Astrocyte (in vitro differentiated cells and primary cell): Measurements from ENCODE around the gene CEP41. TPM values are rescaled to one million over a fixed set of nuclear protein-coding genes. Genes with fewer than 3 reads are reported as not detected.

Experiments
- DNase-seq: peaks from one replicate; pipeline ENCODE4 v3.0.0-alpha.2; 2010; ENCODE audit warnings: low read depth
- FAIRE-seq: peaks from 2 replicates; lab custom pipeline; 2011; peaks lifted over from hg19 to GRCh38; lab: Jason Lieb, UNC
- H2AFZ ChIP-seq: 2 replicates; pipeline ENCODE4 v1.6.0; 2012; ENCODE audit warnings: low read depth, low read length, inconsistent platforms
- H3K27ac ChIP-seq: 2 replicates; pipeline ENCODE4 v1.5.1; 2011; ENCODE audit warnings: low read depth, low read length, inconsistent platforms
- H3K27me3 ChIP-seq: 2 replicates; pipeline ENCODE4 v1.6.0; 2011; ENCODE audit warnings: low read length, inconsistent platforms; ENCODE audit not compliant: insufficient read depth
- H3K36me3 ChIP-seq: 2 replicates; pipeline ENCODE4 v1.5.1; 2011; ENCODE audit warnings: low read length, inconsistent platforms; ENCODE audit not compliant: insufficient read depth
- H3K4me1 ChIP-seq: 2 replicates; pipeline ENCODE4 v1.5.1; 2011; ENCODE audit warnings: low read length, inconsistent platforms; ENCODE audit not compliant: insufficient read depth
- H3K4me2 ChIP-seq: 2 replicates; pipeline ENCODE4 v1.6.0; 2012; ENCODE audit warnings: low read length, inconsistent platforms
- H3K4me3 ChIP-seq: 2 replicates; pipeline ENCODE4 v1.5.1; 2011; ENCODE audit warnings: low read depth, mild to moderate bottlenecking, low read length, inconsistent platforms; ENCODE audit not compliant: insufficient read depth
- H3K79me2 ChIP-seq: 2 replicates; pipeline ENCODE4 v1.6.0; 2012; ENCODE audit warnings: mild to moderate bottlenecking, low read length, inconsistent platforms; ENCODE audit not compliant: insufficient read depth
- H3K9ac ChIP-seq: 2 replicates; pipeline ENCODE4 v1.6.0; 2012; ENCODE audit warnings: mild to moderate bottlenecking, low read length, inconsistent platforms
- H3K9me3 ChIP-seq: 2 replicates; pipeline ENCODE4 v1.5.1; 2012; ENCODE audit warnings: low read depth, mild to moderate bottlenecking, low read length, inconsistent platforms; ENCODE audit not compliant: insufficient read depth
- H4K20me1 ChIP-seq: 2 replicates; pipeline ENCODE4 v1.6.0; 2012; ENCODE audit warnings: low read length, inconsistent platforms; ENCODE audit not compliant: insufficient read depth
- H3K27ac Mint-ChIP-seq: one replicate; pipeline ENCODE4 v1.8.0; 2021; ENCODE audit warnings: mild to moderate bottlenecking, mixed read lengths; ENCODE audit not compliant: unreplicated experiment
- H3K27me3 Mint-ChIP-seq: one replicate; pipeline ENCODE4 v1.8.0; 2021; ENCODE audit warnings: low read depth, mixed read lengths; ENCODE audit not compliant: unreplicated experiment
- H3K36me3 Mint-ChIP-seq: one replicate; pipeline ENCODE4 v1.8.0; 2021; ENCODE audit warnings: low read depth, mixed read lengths; ENCODE audit not compliant: unreplicated experiment
- H3K4me1 Mint-ChIP-seq: one replicate; pipeline ENCODE4 v1.8.0; 2021; ENCODE audit warnings: low read depth, mixed read lengths; ENCODE audit not compliant: unreplicated experiment
- H3K4me3 Mint-ChIP-seq: one replicate; pipeline ENCODE4 v1.8.0; 2021; ENCODE audit warnings: mild to moderate bottlenecking, moderate library complexity, mixed read lengths; ENCODE audit not compliant: unreplicated experiment
- H3K9me3 Mint-ChIP-seq: one replicate; pipeline ENCODE4 v1.8.0; 2021; ENCODE audit warnings: mild to moderate bottlenecking, mixed read lengths; ENCODE audit not compliant: unreplicated experiment
- CTCF ChIP-seq: IDR thresholded peaks from 2 replicates; pipeline ENCODE4 v1.5.1; 2011; ENCODE audit warnings: low read depth, mild to moderate bottlenecking, inconsistent platforms, low read length, moderate library complexity; ENCODE audit not compliant: insufficient read depth
- EZH2 ChIP-seq: IDR thresholded peaks from 2 replicates; pipeline ENCODE4 v1.6.1; 2012; ENCODE audit warnings: mild to moderate bottlenecking, low read length, inconsistent platforms; ENCODE audit not compliant: insufficient read depth
- total RNA-seq: library from RNA; stranded (reverse); gene quantifications from 2 replicates; pipeline ENCODE4 v1.2.1, GENCODE V29; 2021

The CEP41 gene
- total RNA-seq, 1 donor from 2014 or later = 16.4 TPM

- peak overlapping the region; percentile 73 for H3K4me2 ChIP-seq
- DNase-seq (no peak), FAIRE-seq (no peak)
- peaks cover 37% of the 10 kb centered on the region for H3K4me1 Mint-ChIP-seq
- no peak for TF ChIP-seq CTCF
- no peak for TF ChIP-seq EZH2
- H3K9me3 Mint-ChIP-seq = peaks cover 21% of the 10 kb centered on the region
- peak overlapping the region; percentile 50 for H3K4me3 Mint-ChIP-seq
- peak overlapping the region; percentile 96 for H3K27ac ChIP-seq
- H2AFZ ChIP-seq = no peak overlapping the region
- no peaks in the 10 kb centered on the region for H3K36me3 ChIP-seq
- H3K27ac Mint-ChIP-seq = peak overlapping the region; percentile 98
- no peak overlapping the region for H3K4me3 ChIP-seq
- no peaks in the 10 kb centered on the region for H3K36me3 Mint-ChIP-seq
- peaks cover 9% of the 10 kb centered on the region for H3K9me3 ChIP-seq
- peaks cover 2% of the 10 kb centered on the region for H3K27me3 Mint-ChIP-seq
- peaks cover 34% of the 10 kb centered on the region for H3K4me1 ChIP-seq
- no peaks in the 10 kb centered on the region for H3K79me2 ChIP-seq
- no peaks in the 10 kb centered on the region for H4K20me1 ChIP-seq
- peak overlapping the region; percentile 82 for H3K9ac ChIP-seq
- H3K27me3 ChIP-seq = no peaks in the 10 kb centered on the region
Observed at GRCh38 chr7:130374507-130374906, 66.3 kb downstream of the CEP41 start.

- TF ChIP-seq EZH2 = no peak
- no peak for TF ChIP-seq CTCF
- Histone ChIP-seq H3K36me3 (no peaks in the 10 kb centered on the region), H3K4me2 (peak overlapping the region; percentile 73), H3K79me2 (no peaks in the 10 kb centered on the region), H2AFZ (no peak overlapping the region), H3K27me3 (no peaks in the 10 kb centered on the region), H3K4me1 (peaks cover 40% of the 10 kb centered on the region), H3K27ac (peak overlapping the region; percentile 96), H3K9me3 (peaks cover 9% of the 10 kb centered on the region), H3K4me3 (no peak overlapping the region), H3K9ac (peak overlapping the region; percentile 82), H4K20me1 (no peaks in the 10 kb centered on the region)
- H3K4me1 Mint-ChIP-seq = peaks cover 44% of the 10 kb centered on the region
- no peak for DNase-seq
- H3K27ac Mint-ChIP-seq = peak overlapping the region; percentile 98
- no peak for FAIRE-seq
- H3K4me3 Mint-ChIP-seq = no peak overlapping the region
- no peaks in the 10 kb centered on the region for H3K27me3 Mint-ChIP-seq
- H3K36me3 Mint-ChIP-seq = no peaks in the 10 kb centered on the region
- peaks cover 16% of the 10 kb centered on the region for H3K9me3 Mint-ChIP-seq
Observed at GRCh38 chr7:130372402-130373165, 68.2 kb downstream of the CEP41 start.

GRCh38 chr7:130371046-130371445, 69.8 kb downstream of the CEP41 start:
- H3K4me2 ChIP-seq = no peak overlapping the region
- no peak overlapping the region for H3K4me3 ChIP-seq
- no peak overlapping the region for H3K9ac ChIP-seq
- peaks cover 3% of the 10 kb centered on the region for H3K9me3 ChIP-seq
- H3K9me3 Mint-ChIP-seq = peaks cover 9% of the 10 kb centered on the region
- no peaks in the 10 kb centered on the region for H4K20me1 ChIP-seq
- no peak overlapping the region for H2AFZ ChIP-seq
- DNase-seq = no peak
- no peaks in the 10 kb centered on the region for H3K27me3 Mint-ChIP-seq
- no peaks in the 10 kb centered on the region for H3K79me2 ChIP-seq
- peak overlapping the region; percentile 53 for H3K27ac Mint-ChIP-seq
- no peak overlapping the region for H3K4me3 Mint-ChIP-seq
- no peak overlapping the region for H3K27ac ChIP-seq
- H3K4me1 Mint-ChIP-seq = peaks cover 51% of the 10 kb centered on the region
- H3K36me3 Mint-ChIP-seq = no peaks in the 10 kb centered on the region
- FAIRE-seq = no peak
- H3K36me3 ChIP-seq = no peaks in the 10 kb centered on the region
- TF ChIP-seq EZH2 (no peak), CTCF (no peak)
- H3K27me3 ChIP-seq = no peaks in the 10 kb centered on the region
- peaks cover 49% of the 10 kb centered on the region for H3K4me1 ChIP-seq
